ENCODE measurements around the gene SLC9A3.
"Not testable (repeated sequence)": the region's sequence is repeated elsewhere in the genome, so short reads cannot be mapped to it uniquely, and the experiment has no call there.

SLC9A3 gene

DNA sequence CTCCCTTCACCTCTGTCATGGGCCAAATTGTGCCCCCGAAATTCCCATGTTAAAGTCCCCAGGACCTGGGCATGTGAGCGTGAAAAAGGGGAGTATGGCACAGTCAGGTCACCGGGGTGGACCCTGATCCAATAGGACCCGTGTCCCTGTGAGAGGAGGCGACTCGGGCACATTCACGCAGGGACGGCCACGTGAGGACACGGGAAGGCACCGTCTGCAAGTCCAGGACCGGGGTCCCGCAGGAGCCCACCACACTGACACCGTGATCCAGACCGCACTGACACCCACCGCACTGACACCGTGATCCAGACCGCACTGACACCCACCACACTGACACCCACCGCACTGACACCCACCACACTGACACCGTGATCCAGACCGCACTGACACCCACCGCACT, 37.7 kb downstream of the SLC9A3 start:
- not testable (repeated sequence) for DNase-seq

DNA sequence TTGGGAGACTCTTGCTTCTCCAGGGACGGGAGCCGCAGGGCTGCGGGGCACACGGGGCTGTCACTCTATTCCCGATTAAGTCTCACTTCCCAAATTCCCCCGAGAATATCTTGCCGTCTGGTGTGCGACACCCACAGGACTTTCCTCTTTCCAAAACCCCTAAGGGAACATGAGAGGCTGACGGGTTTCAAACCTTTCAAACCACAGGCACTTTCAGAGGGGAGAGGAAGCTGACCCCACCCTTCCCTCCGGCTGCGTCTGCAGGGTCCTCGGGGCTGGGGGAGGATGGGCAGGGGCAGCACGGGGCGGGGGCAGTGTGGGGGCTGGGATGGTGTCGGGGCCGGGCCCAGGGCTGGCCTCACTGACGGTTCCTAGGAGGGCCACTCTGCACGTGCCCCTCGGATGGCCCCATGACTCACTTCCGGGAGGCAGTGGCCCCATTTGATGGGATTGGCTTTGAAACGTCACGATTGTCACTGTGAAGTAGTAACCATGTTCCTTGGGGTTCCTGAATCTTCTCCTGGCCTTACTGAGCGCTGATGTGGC, 38.2 kb downstream of the SLC9A3 start:
- no peak for DNase-seq

DNA sequence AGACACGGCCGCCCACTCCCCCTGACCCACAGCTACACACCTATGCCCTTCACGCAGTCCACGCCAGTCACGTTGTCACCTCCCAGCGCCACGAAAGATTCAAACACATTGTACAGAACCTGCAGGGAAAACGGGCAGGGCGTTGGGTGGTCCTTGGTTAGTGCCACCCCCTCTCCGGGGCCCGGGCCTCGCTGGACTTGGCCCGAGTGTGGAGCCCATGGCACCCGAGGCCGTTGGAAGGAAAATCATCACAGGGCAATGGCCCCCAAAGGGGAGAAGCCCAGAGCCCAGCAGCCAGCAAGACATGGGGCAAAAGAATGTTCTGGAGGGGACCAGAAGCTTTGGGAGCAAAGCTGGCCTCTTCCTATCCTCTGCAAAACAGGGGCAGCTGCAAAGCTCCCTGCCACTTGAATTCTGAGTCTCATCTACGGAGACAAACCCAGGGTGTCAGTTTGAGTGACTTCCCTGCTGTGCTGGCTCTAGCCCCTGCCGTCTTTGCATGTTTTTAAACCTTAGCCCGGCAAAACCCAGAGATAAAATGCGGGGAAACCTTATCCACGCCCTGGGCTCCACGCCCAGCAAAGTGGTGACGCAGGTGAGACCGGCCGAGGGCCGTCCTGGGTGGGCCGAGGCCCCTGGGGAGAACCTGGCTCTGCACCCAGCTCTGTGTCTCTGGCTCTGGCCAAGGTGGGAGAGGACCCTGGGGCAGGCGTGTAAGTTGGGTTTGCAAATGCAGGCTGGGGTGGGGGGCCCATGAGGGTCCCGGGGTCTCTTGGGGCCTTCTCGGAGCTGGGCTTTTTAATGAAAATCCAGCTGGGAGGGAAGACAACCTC, 38.9 kb downstream of the SLC9A3 start:
- DNase-seq = no peak

DNA sequence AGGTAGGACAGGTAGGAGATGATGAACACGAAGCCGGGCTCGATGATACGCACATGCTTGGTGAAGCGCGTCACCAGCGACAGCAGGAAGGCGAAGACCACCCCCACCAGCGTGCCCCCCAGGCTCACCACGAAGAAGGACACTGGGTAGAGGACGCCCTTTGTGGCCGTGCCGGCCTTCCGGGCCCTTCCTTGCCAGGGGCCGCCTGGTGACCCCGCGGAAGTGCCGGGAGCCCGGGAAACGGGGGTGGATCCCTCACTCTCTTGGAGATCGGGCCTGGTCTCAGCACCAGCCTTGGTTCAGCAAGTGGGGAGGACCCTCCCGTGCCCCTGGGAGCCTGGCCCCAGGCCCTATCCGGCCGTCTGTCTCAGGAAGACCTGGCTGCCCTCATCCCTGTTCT, 39.7 kb downstream of the SLC9A3 start:
- DNase-seq = no peak

DNA sequence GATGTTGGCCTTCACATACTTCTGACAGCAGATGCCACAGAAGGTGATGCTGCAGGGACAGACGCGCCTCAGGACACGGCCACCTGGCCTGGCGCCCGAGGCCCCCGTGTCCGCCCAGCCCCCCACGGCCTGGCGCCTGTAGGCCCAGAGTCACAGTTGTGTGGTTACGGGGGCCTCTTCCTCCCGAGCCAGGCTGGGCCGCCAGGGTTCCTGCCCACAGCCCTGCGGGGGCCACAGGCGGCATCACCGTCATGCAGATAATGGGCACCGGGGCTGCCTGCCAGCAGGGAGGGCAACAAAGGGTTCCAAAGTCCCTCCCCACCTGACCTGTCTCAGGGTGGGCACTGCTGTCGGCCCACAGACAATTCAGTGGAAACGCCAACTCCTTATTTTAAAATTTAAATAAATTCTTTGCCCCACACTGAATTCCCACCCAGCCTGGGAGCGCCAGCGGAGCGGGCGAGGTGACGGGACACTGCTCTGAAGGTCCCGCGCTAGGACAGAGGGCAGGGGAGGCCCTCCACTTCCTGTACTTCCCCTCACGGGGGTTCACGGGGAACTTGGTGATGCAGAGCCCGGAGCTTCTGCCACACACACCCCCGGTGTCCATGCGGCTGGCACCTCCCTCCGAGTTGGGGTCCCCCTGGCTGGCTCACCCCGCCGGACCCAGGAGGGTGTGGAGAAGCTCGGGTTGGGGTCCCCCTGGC, 40.7 kb downstream of the SLC9A3 start:
- DNase-seq = no peak

DNA sequence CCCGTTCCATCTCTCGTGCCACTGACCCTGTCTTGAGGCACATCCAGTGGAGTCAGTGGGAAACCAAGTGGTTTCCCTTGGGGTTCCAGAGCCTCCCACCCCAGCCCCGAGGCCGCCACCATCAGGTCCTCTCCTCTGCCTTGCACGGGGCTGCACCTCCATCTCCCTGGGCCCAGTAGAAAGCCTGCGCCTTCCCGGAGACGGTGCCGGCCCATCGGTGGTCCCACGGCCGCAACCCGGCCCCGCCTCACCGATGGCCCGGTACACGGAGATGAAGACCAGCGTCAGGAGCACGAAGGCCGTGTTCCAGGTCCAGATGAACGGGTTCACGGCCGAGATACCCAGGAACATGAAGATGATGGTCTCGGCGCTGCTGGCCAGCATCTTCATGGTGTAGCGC, 41.2 kb downstream of the SLC9A3 start:
- no peak for DNase-seq

DNA sequence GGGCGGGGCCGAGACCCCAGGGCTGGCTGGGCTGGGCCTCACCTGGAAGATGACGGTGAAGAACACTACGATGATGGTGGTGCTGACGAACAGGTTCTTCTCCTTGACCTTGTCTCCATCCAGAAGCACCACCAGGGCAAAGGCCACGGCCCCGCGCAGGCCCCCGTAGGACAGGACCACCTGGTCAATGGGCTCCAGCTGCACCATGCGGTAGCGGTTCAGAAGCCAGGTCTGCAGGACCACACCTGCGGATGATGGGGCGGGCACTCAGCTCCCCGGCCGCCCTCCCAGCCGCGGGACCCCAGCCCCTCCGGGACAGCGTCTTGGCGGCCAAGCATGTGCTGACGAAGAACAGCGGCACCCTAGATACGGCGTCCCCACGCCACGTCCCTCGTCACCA, 41.7 kb downstream of the SLC9A3 start:
- DNase-seq = no peak

DNA sequence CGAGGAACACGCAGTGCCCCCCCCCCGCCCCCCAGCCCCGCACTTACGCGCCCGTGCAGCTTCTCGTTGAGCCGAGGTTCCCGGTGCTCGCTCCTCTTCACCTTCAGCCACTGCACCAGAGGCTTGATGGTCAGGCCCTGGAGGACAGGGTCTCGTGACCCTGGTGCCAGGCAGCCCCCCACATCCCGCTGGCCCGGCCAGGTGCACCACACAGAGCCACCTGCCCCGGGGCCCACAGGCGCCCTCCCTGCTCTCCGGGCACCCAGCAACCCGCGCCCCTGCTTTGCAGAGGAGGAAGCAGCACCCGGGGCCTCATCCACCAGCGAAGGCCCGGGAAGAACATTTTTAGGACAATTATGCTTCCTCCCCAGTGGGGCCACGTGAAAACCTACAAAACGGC, 42.2 kb downstream of the SLC9A3 start:
- no peak for DNase-seq

DNA sequence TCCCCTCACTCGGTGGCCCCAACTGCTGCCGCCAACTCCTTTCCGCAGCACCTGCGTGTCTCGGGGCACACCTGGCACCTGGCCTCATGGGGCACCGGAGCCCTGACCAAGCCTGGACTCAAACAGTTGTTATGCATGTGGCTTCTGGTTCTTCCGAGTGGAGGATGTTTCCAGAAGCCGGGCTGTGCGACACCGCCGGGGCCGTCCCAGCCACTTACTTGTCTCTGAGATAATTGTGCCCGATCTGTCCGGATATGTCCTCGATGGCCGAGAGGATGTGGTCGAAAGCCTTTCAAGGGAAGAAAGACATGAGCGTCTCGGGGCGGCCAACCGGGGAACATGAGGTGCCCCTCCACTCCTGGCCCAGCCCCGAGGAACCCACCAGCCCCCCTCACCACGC, 42.9 kb downstream of the SLC9A3 start:
- DNase-seq = no peak

DNA sequence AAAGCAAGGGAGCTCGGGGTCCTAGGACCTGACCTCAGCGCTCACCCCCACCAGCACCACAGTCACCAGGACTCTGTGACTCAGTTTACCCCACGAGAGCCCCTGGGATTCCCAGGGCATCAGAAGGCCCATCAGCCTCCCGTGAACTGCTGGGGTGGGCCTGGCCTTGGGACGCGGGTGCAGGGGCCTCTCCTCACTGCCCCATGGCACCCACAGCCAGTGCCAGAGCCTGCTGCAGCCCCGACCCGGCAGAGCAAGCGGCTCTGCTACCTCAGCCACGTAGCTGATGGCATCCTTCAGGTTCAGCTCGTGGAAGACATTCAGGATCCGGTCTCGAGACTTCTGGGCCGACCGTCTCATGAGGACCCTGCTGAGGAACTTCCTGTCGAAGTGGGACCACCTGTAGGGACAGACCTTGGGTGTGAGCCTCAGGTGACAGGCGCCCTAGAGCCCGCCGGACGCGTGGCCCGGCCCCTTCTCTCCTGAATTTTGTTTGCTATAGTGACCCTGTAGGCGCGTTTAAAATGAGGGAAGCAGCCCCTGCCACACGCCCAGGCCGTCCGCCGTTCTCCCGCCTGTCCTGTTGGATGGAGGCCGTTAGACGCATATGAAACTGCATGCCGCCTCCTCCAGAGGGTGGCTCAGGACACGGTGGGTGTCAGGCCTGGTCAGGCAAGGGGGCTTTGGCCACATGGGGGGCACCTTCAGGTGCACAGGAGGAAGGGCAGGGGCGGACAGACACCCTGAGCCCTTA, 44.5 kb downstream of the SLC9A3 start:
- DNase-seq = no peak

DNA sequence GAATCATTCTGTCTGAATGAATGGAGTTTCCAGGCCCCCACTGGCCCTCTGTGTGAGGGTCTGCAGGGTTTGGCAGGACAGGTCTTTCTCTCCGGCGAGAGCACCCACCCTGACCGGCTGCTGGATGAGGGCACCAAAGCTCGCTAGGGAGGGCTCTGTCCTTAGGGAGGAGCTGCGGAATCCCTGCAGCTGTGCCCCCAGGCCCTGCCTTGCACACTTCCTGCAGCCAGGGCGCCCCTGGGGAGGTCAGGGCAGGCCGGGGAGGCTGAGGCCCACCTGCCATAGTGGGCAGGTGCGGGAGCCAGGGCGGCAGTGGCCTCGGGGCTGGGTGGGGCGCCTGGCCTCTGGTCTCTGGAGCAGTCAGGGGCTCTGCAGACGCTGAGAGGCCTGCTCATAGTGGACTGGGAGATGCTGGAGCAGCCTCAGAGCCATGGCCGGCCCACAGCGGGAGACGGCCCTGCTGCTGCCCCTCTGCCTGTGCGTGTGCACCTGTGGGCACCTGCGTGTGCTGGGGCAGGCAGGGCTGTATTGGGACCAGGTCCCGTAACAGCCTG, 45.2 kb downstream of the SLC9A3 start:
- no peak for DNase-seq

DNA sequence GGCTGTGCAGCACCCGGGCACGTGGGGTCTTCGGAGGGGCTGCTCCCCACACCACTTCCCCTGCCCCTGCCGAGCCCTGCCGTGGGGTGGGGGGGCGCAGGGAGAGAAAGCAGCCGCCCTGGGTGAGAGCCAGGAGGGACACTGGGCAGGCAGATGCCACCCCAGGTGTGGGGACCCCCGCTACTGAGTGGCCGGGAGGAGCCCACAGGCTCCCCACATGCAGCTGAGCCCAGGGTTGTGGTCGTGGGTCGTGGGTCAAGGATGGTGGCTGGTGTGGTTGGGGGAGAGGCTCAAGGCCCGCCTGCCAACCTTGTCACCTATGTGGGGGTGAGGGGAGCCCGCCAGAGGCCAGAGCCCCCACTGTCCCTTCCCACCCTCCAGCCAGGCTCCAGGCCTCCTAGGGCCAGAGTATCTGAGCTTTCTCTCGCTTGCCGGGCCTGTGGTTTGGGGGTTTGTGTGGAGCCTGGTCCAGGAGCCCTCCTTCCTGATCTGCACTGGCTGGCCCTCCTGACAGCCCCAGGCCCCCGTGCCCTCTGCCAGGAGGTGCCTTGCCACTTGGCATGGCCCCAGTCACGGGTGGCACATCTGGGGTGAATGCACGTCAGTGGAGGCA, 45.8 kb downstream of the SLC9A3 start:
- DNase-seq = no peak

DNA sequence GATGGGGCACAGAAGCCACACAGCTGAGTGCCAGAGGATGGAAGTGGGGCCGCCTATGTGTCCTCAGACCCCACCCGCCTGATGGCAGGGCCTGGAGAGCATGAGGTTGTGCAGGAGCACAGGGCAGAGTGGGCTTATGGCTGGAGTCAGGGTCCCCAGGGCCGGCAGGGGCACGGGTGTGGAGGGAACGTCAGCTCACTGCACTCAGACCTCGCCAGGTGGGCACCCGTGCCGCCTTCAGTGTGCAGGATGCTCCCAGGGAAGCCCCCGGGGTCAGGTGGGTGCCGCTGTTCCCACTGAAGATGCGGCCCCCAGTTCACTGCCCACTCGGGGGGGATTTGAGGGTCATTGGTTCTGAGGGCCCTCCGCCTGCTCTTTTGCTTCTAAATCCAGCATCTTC, 46.4 kb downstream of the SLC9A3 start:
- no peak for DNase-seq

DNA sequence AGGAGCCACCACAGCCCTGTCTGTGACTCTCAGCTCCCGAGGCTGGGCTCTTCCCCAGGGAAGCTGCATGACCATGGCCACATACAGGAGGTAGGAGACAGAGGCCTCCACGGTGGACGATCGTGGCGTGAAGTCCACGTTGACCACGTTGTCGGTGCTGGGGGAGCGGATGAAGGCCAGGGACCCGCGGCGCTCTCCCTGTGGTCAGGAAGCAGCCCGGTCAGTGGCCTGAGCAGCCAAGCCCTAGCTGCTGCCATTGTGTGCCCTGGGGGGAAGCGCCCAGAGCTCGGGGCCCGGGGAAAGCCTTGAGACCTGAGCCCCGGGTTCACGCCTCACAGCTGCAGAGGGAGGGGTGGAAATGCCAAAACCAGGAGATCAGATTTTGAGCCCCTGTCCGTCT, 47.0 kb downstream of the SLC9A3 start:
- DNase-seq = no peak

DNA sequence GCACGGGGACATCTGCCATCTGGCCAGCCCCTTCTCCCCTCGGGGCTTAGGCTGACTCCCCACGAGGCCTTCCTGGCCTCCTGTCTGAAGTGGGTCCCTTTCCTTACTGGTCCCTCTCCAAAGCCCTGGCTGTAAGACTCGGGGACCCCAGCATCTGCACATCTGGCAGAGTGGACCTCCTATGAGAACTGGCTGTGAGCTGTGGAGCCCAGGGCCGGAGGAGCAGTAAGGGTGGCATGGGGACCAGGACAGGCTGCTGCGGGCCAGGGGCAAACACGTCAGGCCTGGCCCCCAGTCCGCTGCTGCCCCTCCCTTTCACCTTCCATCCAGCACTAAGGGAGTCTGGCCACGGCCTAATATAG, 47.5 kb downstream of the SLC9A3 start:
- DNase-seq = no peak

DNA sequence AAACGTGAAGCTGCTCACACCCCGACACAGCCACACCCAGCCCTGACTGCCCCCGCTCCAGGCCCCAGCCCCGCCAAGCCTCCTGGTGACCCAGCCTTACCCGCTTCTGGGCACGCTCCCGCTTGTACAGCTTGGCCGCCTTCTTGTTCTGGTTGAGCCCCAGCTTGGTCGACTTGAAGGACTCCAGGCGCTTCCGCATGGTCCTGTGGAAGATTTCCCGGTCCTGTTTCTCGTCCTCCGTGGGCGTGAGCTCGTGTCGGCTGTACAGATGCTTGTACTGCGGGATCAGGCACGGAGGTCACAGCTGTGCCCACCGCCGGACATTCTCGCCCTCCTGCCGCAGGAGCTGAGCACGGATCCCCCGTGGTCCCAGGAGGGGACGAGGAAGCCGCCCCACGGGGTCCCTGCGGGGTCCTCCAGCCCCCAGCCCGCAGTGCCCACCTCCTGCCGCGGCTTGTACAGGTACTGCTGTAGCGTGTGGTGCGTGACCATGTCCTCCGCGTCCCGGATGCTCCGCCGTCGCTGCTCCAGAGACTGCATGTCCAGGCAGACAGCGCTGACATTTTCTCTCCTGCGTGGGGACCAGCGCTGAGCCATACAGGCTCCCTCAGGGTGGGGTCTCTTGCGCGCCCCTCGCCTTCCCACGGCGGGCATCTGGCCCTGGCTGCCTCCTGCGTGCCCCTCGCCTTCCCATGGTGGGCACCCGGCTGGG, 48.0 kb downstream of the SLC9A3 start:
- no peak for DNase-seq

DNA sequence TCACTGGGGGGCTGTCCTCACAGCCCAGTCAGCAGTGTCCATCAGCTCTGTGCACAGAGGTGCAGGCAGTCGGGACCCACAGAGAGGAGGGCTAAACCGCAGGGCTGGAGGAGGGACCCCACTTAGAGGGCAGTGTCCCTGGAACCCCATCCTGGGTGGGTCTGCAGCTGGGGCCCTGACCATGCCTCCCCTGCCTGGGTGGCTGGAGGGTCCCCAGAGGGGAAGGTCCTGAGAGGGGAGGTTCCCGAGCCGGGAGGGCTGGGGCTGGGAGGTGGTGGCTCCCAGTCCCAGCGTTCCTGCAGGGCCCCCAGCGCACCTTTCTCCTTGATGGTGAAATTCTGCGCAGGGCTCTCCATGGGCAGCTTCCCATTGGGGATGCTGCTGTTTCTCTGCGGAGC, 48.5 kb downstream of the SLC9A3 start:
- no peak for DNase-seq

DNA sequence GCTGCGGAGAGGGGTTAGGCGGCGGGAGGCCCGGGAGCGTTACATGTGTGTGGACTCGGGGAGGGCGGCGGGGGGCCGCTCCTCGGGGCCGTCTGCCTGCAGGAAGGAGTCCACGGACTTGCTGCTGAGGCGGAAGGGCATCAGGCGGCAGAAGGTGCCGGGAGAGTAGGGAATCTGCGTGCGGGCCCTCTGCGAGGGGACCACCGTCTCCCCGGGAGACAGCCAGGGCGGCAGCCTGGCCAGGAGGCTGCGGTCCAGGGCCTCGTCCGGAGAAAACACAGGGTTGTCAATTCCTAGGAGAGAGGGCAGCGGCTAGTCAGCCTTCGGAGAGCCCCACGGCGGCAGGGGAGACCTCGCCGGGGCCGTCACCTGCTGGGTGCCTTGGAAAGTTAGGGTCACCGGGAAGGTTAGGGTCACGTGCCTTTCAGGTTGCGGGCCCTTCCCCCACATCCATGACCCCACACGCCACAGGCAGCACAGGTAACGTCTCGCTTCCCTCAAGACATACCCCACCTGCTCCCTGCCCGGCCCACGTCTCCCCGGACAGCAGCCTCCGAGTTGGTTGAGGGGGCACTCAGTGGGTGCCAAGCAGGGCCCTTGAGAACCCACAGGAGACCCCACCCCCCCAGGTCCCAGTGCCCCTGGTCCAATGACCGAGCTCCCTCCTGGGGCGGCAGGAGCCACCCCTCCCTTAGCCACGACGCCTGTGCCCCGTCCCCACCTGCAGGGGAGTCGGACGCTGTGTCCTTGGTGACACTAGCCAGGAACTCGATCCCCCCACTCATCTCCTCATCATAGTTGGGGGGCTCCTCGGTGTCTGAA, 49.2 kb downstream of the SLC9A3 start:
- no peak for DNase-seq

DNA sequence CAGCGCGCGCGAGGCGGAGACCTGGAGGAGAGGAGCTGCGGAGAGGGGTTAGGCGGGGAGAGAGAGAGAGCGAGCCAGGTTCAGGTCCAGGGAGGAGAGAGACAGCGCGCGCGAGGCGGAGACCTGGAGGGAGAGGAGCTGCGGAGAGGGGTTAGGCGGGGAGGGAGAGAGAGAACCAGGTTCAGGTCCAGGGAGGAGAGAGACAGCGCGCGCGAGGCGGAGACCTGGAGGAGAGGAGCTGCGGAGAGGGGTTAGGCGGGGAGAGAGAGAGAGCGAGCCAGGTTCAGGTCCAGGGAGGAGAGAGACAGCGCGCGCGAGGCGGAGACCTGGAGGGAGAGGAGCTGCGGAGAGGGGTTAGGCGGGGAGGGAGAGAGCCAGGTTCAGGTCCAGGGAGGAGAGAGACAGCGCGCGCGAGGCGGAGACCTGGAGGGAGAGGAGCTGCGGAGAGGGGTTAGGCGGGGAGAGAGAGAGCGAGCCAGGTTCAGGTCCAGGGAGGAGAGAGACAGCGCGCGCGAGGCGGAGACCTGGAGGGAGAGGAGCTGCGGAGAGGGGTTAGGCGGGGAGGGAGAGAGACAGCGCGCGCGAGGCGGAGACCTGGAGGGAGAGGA, 49.9 kb downstream of the SLC9A3 start:
- DNase-seq = not testable (repeated sequence)

DNA sequence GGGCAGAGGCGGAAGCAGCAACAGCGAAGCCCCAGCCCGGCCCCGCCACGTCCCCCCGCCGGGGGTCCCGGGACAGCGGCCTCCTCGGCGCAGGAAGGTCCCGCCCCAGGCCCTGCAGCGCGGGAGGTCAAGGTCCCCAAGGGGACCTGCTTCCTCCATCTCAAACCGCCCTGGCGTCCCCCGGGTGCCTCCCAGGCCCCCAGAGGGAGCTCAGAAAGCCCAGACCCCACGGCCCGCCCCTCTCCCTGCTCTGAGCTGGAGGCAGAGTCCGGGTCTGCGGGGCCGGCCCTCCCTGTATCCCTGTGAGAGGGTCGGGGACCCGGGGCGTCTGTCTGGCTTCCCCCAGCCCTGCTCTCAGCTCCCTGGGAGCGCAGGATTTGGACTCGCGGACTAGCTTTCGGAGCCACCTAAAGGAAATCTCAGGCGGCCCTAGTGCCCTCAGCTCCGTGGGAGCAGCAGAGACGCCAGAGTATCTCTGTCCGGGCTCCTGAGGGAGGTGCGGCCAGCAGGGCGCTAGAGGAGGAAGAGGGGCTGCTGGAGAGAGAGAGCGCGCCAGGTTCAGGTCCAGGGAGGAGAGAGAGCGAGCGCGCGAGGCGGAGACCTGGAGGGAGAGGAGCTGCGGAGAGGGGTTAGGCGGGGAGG, 50.6 kb downstream of the SLC9A3 start:
- DNase-seq = no peak
